UCSD-AML1 (cell line): ENCODE data around the gene PCNX3.

Source experiments
- DNase-seq: peaks from one replicate; lab custom pipeline; 2025; ENCODE audit not compliant: unreplicated experiment; lab: John Stamatoyannopoulos, UW

The PCNX3 gene

DNA sequence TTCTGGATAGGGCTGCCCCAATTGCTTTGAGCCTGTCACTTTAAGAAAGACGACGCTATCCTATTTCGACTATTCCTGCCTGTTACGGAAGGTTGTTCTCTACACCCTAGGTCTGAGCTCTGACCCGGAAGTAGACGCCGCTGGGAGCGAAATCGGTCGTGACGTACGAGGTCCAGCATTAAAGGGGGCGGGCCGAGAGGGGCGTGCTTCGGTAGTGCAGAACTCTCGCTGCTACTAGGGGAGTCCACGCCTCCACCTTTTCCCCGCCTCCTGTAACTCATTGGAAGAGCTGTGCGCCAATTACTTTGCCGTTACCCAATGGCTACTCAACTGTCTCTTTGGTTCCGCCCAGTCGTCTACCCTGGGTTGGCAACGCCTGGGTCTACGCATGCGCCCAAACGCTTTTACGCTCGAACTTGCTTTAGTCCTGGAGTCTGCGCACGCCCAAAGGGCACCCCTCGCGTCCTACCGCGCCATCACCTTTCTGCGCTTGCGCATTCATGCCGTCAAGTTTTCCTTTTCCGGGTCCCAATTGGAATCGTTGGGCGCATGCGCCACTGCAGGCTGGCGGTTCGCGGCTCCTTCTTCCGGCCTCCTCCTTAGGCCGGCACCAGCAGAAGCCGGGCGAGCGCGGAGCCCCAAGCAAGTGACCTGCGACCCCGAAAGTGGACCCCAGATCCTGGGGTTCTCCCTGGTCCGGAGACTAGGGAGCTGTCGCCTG lies at the start of gene PCNX3:
TSS of gene PCNX3 (plus strand) at position 548 of the 721 bp plus-strand sequence. CDS start 536 bp downstream, outside the sequence.
- peak; percentile 100 for DNase-seq

GRCh38 chr11:65569164-65569972 lies 46.2 kb upstream of the PCNX3 start:
- DNase-seq: no peak

- peak; percentile 99 for DNase-seq
Observed at GRCh38 chr11:65569973-65570918, 45.3 kb upstream of the PCNX3 start, which contains the start of gene ZNRD2. Gene ZNRD2, plus strand, starts transcription at chr11:65570477. Its CDS starts 15 bp downstream, at chr11:65570492.

DNA sequence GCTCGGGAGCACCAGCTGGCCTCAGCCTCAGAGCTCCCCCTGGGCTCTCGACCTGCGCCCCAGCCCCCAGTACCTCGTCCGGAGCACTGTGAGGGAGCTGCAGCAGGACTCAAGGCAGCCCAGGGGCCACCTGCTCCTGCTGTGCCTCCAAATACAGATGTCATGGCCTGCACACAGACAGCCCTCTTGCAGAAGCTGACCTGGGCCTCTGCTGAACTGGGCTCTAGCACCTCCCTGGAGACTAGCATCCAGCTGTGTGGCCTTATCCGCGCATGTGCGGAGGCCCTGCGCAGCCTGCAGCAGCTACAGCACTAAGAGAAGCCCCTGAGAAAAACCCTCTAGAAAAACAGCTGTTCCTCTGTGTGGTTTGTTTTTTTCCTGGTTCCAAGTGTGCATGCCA lies 44.2 kb upstream of the PCNX3 start:
- no peak for DNase-seq

DNA sequence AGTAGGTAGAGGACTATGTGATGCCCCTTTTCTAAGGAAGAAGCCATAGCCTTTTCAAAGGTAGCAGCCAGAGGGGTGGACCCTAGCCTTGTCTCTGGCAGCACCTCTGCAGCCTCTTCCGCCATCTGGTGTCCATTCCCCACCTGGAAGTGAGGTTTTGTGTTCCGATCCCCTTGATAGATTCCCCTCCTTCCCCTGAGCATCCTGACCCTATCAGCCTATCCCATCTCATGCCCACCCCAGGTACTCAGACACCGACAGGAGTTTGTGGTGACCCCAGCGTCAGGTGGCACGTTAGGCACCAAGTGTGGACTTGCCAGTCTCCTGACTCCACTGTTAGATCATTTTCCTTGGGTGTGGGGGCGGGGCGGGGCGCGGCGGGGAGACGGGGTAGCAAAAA lies 43.6 kb upstream of the PCNX3 start:
- DNase-seq: peak; percentile 61

GRCh38 chr11:65572356-65573051 lies 43.1 kb upstream of the PCNX3 start, which contains the start of gene FAM89B:
Gene FAM89B, plus strand, starts transcription at chr11:65572538. Its CDS starts 132 bp downstream, at chr11:65572670.
- DNase-seq: peak; percentile 88

DNA sequence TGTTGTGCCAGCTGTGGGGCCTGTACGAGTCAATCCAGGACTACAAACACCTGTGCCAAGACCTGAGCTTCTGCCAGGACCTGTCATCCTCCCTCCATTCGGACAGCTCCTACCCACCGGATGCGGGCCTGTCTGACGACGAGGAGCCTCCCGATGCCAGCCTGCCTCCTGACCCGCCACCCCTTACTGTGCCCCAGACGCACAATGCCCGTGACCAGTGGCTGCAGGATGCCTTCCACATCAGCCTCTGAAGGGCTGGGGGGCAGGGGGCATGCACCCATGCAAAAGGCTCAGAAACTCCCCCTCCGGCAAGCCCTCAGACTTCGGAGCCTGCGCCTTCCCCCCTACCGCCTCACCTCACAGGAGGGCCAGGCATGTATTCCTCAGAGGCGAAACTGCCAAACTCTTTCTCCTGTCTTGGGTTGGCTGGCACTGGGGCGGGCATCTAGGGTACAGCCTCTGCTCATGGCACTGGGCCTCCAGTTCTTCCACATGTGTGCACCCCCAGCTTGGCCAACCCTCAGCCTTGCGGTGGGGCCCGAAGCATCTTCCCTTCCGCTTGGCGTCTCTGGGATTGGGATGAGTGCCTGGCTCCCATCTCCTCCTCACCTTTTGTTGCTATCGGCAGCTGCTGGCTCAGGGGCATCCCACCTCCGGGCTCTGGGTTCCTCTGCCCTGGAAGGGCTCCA lies 42.0 kb upstream of the PCNX3 start:
- DNase-seq: no peak

GRCh38 chr11:65574109-65574810 lies 41.3 kb upstream of the PCNX3 start:
- DNase-seq: peak; percentile 99

GRCh38 chr11:65574811-65575567 lies 40.6 kb upstream of the PCNX3 start:
- DNase-seq: no peak

- peak; percentile 85 for DNase-seq
Observed at GRCh38 chr11:65575568-65576231, 39.9 kb upstream of the PCNX3 start, which contains the start of gene EHBP1L1. Gene EHBP1L1, plus strand, starts transcription at chr11:65576053. Its CDS starts 250 bp downstream, at chr11:65576303.

GRCh38 chr11:65576232-65576866 lies 39.2 kb upstream of the PCNX3 start:
- no peak for DNase-seq

DNA sequence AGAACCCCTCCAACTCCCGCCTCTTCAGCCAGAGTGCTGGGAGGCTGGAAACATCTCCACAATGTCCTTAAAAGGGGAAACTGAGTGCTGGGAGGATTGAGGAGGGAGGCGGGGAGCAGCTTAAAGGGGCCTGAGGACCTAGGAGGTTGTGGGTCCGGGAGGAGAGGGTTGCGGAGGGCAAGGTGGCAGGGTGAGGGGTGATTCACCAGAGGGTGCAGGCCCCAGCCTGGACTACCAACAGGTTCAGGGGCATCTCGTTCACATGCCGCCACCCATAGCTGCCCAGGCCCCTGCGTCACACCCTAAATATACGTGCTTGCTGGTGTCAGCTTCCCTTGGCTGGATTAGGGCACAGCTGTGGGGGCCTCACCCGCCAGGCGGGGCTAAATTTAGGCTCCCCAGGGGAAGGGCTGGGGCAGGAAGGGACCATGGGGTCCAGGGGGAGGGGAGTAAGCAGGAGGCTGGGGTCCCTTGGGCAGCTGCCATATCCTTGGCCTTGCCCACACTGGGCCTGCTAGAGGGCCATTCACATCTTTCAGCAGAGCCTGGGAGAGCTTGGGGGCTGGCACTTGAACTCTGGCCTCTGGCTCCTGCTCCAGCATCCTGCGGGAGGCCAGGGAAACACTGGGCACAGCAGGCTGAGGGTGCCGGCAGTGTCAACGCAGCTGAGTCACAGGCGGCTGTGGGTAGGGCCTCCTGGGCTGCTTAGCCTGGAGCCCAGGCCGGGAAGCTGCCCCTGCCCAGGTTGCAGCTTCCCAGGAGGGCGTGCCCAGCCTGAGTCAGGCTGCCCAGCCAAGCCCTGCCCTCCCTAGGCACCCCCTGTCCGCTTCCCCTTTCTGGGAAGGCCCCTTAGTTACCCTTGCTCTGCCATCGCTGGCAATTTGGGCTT lies 38.5 kb upstream of the PCNX3 start:
- DNase-seq: peak; percentile 75

- DNase-seq: no peak
Observed at GRCh38 chr11:65577756-65578109, 37.8 kb upstream of the PCNX3 start.

DNA sequence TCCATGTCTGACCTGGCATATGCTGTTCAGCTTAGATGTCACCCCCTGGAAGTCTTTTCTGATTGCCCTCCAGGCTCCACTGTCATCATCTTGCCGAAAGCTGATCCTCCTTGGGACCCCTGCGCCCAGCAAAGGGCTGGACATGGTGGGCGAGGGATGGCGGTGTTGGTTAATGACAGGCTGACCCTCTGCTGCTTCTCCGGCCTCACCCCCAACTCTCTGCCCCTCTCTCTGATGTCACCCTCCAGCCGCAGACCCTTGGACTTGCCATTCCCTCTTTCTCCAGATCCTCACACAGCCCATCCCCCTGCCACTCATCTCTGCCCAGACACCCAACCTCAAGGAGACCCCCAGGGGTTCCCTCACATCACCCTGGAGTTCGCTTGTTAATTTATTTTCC lies 37.4 kb upstream of the PCNX3 start:
- no peak for DNase-seq

- no peak for DNase-seq
Observed at GRCh38 chr11:65578667-65579066, 36.9 kb upstream of the PCNX3 start.

GRCh38 chr11:65579291-65579690 lies 36.3 kb upstream of the PCNX3 start:
- DNase-seq: no peak
